OCI-LY3 (cell line): ENCODE results near the gene TBC1D7.

ENCODE experiments used
- H2AFZ ChIP-seq: fragments of 200-600, 300-600 bp; shearing (Covaris generic); 2 replicates; pipeline ENCODE4 v1.6.0; 2014; ENCODE audit warnings: antibody characterized with exemption, low read depth, low read length
- H3K27ac ChIP-seq: fragments of 200-600, 300-600 bp; sonication (generic); 2 replicates; pipeline ENCODE4 v1.5.1; 2014; ENCODE audit warnings: mild to moderate bottlenecking, low read length, moderate library complexity, mixed read lengths
- H3K27me3 ChIP-seq: fragments of 200-600, 300-600 bp; sonication (generic); 2 replicates; pipeline ENCODE4 v1.6.1; 2014; ENCODE audit warnings: low read depth, low read length, mixed read lengths
- H3K36me3 ChIP-seq: fragments of 200-600, 300-600 bp; sonication (generic); replicated peaks from 2 replicates; pipeline ENCODE3; 2014; ENCODE audit warnings: low read depth, low read length, mixed read lengths
- H3K4me1 ChIP-seq: fragments of 300-600, 200-600 bp; sonication (generic); 2 replicates; pipeline ENCODE4 v1.6.1; 2014; ENCODE audit warnings: low read length, mixed read lengths
- H3K4me2 ChIP-seq: fragments of 200-600, 300-600 bp; sonication (generic); 2 replicates; pipeline ENCODE4 v1.6.1; 2014; ENCODE audit warnings: low read length, mixed read lengths
- H3K4me3 ChIP-seq: fragments of 300-600, 200-600 bp; sonication (generic); 2 replicates; pipeline ENCODE4 v1.5.1; 2014; ENCODE audit warnings: antibody characterized with exemption, mild to moderate bottlenecking, low read length, moderate library complexity
- H3K79me2 ChIP-seq: fragments of 300-600, 200-600 bp; shearing (Covaris generic); 2 replicates; pipeline ENCODE4 v1.6.1; 2014; ENCODE audit warnings: mild to moderate bottlenecking, low read length, mixed read lengths
- H3K9ac ChIP-seq: fragments of 300-600, 200-600 bp; shearing (Covaris generic); 2 replicates; pipeline ENCODE4 v1.6.0; 2014; ENCODE audit warnings: mild to moderate bottlenecking, low read length, moderate library complexity
- H3K9me3 ChIP-seq: fragments of 200-600, 300-600 bp; shearing (Covaris generic); 2 replicates; pipeline ENCODE4 v1.6.1; 2014; ENCODE audit warnings: low read length, mixed read lengths; ENCODE audit not compliant: insufficient read depth
- H4K20me1 ChIP-seq: fragments of 200-600, 300-600 bp; sonication (generic); 2 replicates; pipeline ENCODE4 v1.6.1; 2016; ENCODE audit warnings: low read length, mixed read lengths; ENCODE audit not compliant: insufficient read depth
- CTCF ChIP-seq: fragments of 200-600, 300-600 bp; sonication (generic); IDR thresholded peaks from 2 replicates; pipeline ENCODE4 v1.5.1; 2014; ENCODE audit warnings: antibody characterized with exemption, low read length, low read depth
- EZH2phosphoT487 ChIP-seq: fragments of 200-600 bp; shearing (Covaris generic); IDR thresholded peaks from 2 replicates; pipeline ENCODE4 v1.6.1; 2018; ENCODE audit warnings: antibody characterized with exemption, mixed run types, low read depth

The TBC1D7 gene

GRCh38 chr6:13278164-13278563 lies 50.2 kb downstream of the TBC1D7 start:
- H3K4me1 ChIP-seq = peaks cover 14% of the 10 kb centered on the region
- H3K36me3 ChIP-seq = peaks cover 66% of the 10 kb centered on the region
- no peak overlapping the region for H2AFZ ChIP-seq
- H3K27ac ChIP-seq = no peak overlapping the region
- no peak overlapping the region for H3K4me2 ChIP-seq
- H3K9ac ChIP-seq = no peak overlapping the region
- H3K79me2 ChIP-seq = peaks cover 38% of the 10 kb centered on the region
- H3K9me3 ChIP-seq = no peaks in the 10 kb centered on the region
- TF ChIP-seq EZH2phosphoT487 (no peak), CTCF (peak; percentile 40)
- H4K20me1 ChIP-seq = peaks cover 47% of the 10 kb centered on the region
- no peak overlapping the region for H3K4me3 ChIP-seq
- no peaks in the 10 kb centered on the region for H3K27me3 ChIP-seq

- Histone ChIP-seq H3K9me3 (no peaks in the 10 kb centered on the region), H2AFZ (no peak overlapping the region), H3K36me3 (peaks cover 61% of the 10 kb centered on the region), H3K27ac (no peak overlapping the region), H3K4me1 (peaks cover 16% of the 10 kb centered on the region), H3K79me2 (peaks cover 45% of the 10 kb centered on the region), H3K4me2 (no peak overlapping the region), H3K9ac (no peak overlapping the region), H3K4me3 (no peak overlapping the region), H3K27me3 (no peaks in the 10 kb centered on the region), H4K20me1 (peaks cover 43% of the 10 kb centered on the region)
- TF ChIP-seq EZH2phosphoT487 = no peak
These were observed 51.1 kb downstream of the TBC1D7 start for GRCh38 chr6:13277231-13277630.

GRCh38 chr6:13275435-13275989 lies 52.8 kb downstream of the TBC1D7 start:
- peaks cover 34% of the 10 kb centered on the region for H4K20me1 ChIP-seq
- no peak overlapping the region for H2AFZ ChIP-seq
- peaks cover 45% of the 10 kb centered on the region for H3K79me2 ChIP-seq
- no peak overlapping the region for H3K27ac ChIP-seq
- no peaks in the 10 kb centered on the region for H3K27me3 ChIP-seq
- no peak for TF ChIP-seq EZH2phosphoT487
- peak; percentile 7; the same call in 1 of the 2 replicates for TF ChIP-seq CTCF
- H3K4me2 ChIP-seq = peak overlapping the region; percentile 100
- H3K9ac ChIP-seq = peak overlapping the region; percentile 89; the same call in 1 of the 2 replicates
- peaks cover 24% of the 10 kb centered on the region for H3K4me1 ChIP-seq
- H3K36me3 ChIP-seq = peaks cover 55% of the 10 kb centered on the region
- peak overlapping the region; percentile 94 for H3K4me3 ChIP-seq
- no peaks in the 10 kb centered on the region for H3K9me3 ChIP-seq

GRCh38 chr6:13274707-13275434 lies 53.5 kb downstream of the TBC1D7 start:
- no peak for TF ChIP-seq EZH2phosphoT487
- TF ChIP-seq CTCF = no peak
- H3K36me3 ChIP-seq = peaks cover 52% of the 10 kb centered on the region
- no peaks in the 10 kb centered on the region for H3K9me3 ChIP-seq
- H3K4me3 ChIP-seq = peak overlapping the region; percentile 94
- H3K4me2 ChIP-seq = peak overlapping the region; percentile 100
- peaks cover 24% of the 10 kb centered on the region for H3K4me1 ChIP-seq
- H3K27ac ChIP-seq = peak overlapping the region; percentile 68
- H4K20me1 ChIP-seq = peaks cover 34% of the 10 kb centered on the region
- H3K9ac ChIP-seq = peak overlapping the region; percentile 89
- H3K79me2 ChIP-seq = peaks cover 45% of the 10 kb centered on the region
- no peak overlapping the region for H2AFZ ChIP-seq
- H3K27me3 ChIP-seq = no peaks in the 10 kb centered on the region
